HG03064 (cell line): ENCODE data around the gene CD28.
"Not testable (repeated sequence)": the region's sequence is repeated elsewhere in the genome, so short reads cannot be mapped to it uniquely, and the experiment has no call there.

Experiments
- ATAC-seq: cut with Tn5 transposase; IDR thresholded peaks from one replicate; pipeline ENCODE4 v1.9.1; 2021; ENCODE audit warnings: low read depth; ENCODE audit not compliant: unreplicated experiment

The CD28 gene

GRCh38 chr2:203685789-203686420 lies 20.5 kb upstream of the CD28 start:
- ATAC-seq, result no peak

- no peak for ATAC-seq
Measured at GRCh38 chr2:203687165-203687564, 19.3 kb upstream of the CD28 start.

- peak; percentile 68 for ATAC-seq
Measured at GRCh38 chr2:203688798-203689197, 17.6 kb upstream of the CD28 start.

- ATAC-seq, result peak; percentile 54
Measured at GRCh38 chr2:203689426-203690116, 16.9 kb upstream of the CD28 start.

- peak; percentile 22 for ATAC-seq
Measured at GRCh38 chr2:203690117-203690431, 16.4 kb upstream of the CD28 start.

- no peak for ATAC-seq
Measured at GRCh38 chr2:203690441-203691047, 15.9 kb upstream of the CD28 start.

GRCh38 chr2:203691149-203691548 lies 15.3 kb upstream of the CD28 start:
- ATAC-seq, result no peak

- ATAC-seq, result no peak
Measured at GRCh38 chr2:203692031-203692710, 14.3 kb upstream of the CD28 start.

GRCh38 chr2:203693242-203693879 lies 13.1 kb upstream of the CD28 start:
- ATAC-seq, result no peak

- no peak for ATAC-seq
Measured at GRCh38 chr2:203694191-203694590, 12.2 kb upstream of the CD28 start.

- no peak for ATAC-seq
Measured at GRCh38 chr2:203697190-203697589, 9.2 kb upstream of the CD28 start.

- not testable (repeated sequence) for ATAC-seq
Measured at GRCh38 chr2:203697763-203698162, 8.7 kb upstream of the CD28 start.

- ATAC-seq, result not testable (repeated sequence)
Measured at GRCh38 chr2:203698410-203698809, 8.0 kb upstream of the CD28 start.

- ATAC-seq, result no peak
Measured at GRCh38 chr2:203704430-203704829, 2.0 kb upstream of the CD28 start.

GRCh38 chr2:203705178-203705577 lies 1.3 kb upstream of the CD28 start:
- ATAC-seq, result no peak

- ATAC-seq, result no peak
Measured at GRCh38 chr2:203707530-203707929, 1.1 kb downstream of the CD28 start.

GRCh38 chr2:203708846-203709396 lies 2.5 kb downstream of the CD28 start:
- no peak for ATAC-seq

GRCh38 chr2:203709416-203710040 lies 3.1 kb downstream of the CD28 start:
- ATAC-seq, result no peak

- no peak for ATAC-seq
Measured at GRCh38 chr2:203710226-203710625, 3.8 kb downstream of the CD28 start.

GRCh38 chr2:203710952-203711351 lies 4.5 kb downstream of the CD28 start:
- no peak for ATAC-seq
